Activated CD4-positive, alpha-beta memory T cell treated with anti-CD3 and anti-CD28 coated beads for 36 hours (primary cell): Measurements from ENCODE around the gene CPLX3. TPM values are rescaled to one million over a fixed set of nuclear protein-coding genes. Genes with fewer than 3 reads are reported as not detected.
"Not testable (repeated sequence)": the region's sequence is repeated elsewhere in the genome, so short reads cannot be mapped to it uniquely, and the experiment has no call there.

Source experiments
- CTCF ChIA-PET: fragments of 350-600 bp; sonication (Branson Sonifier 250); formaldehyde crosslinking; loops from one replicate; lab custom pipeline; 2021; ENCODE audit warnings: antibody characterized with exemption, inconsistent platforms; lab: Charles Lee
- POLR2A ChIA-PET: fragments of 350-600 bp; sonication (Branson Sonifier 250); formaldehyde crosslinking; loops from one replicate; lab custom pipeline; 2021; ENCODE audit warnings: antibody characterized with exemption; lab: Charles Lee
- DNase-seq: peaks from one replicate; pipeline ENCODE4 v3.0.0-alpha.2; 2020
- H3K27ac Mint-ChIP-seq: one replicate; pipeline ENCODE4 v1.8.0; 2021; ENCODE audit warnings: mixed read lengths
- H3K27me3 Mint-ChIP-seq: one replicate; pipeline ENCODE4 v1.8.0; 2021; ENCODE audit warnings: mixed read lengths
- H3K36me3 Mint-ChIP-seq: one replicate; pipeline ENCODE4 v1.8.0; 2021; ENCODE audit warnings: mixed read lengths
- H3K4me1 Mint-ChIP-seq: one replicate; pipeline ENCODE4 v1.8.0; 2021; ENCODE audit warnings: low read depth, mixed read lengths
- H3K4me3 Mint-ChIP-seq: one replicate; pipeline ENCODE4 v1.8.0; 2021; ENCODE audit warnings: mild to moderate bottlenecking, mixed read lengths
- H3K9me3 Mint-ChIP-seq: one replicate; pipeline ENCODE4 v1.8.0; 2021; ENCODE audit warnings: mixed read lengths
- intact Hi-C: fragments of 100-400 bp; cut with micrococcal nuclease; formaldehyde crosslinking; loops from one replicate; pipeline ENCODE4 v1.15.1; 2023
- total RNA-seq, 2 experiments: library from RNA; stranded (reverse); gene quantifications; one replicate each; pipeline ENCODE4 v1.2.3, GENCODE V29; 2021

The CPLX3 gene
- total RNA-seq, 2 experiments from 2014 or later, result not detected

GRCh38 chr15:74783072-74783807 is 43.2 kb upstream of the CPLX3 start:
- H3K36me3 Mint-ChIP-seq, result peaks cover 41% of the 10 kb centered on the region
- CTCF ChIA-PET, result interaction anchor here (1.1 to 22.0 kb wide), 6 partner anchors 12 to 167 kb away, joined by 3 to 1220 read pairs (median 10); partner anchors contain the start of genes CLK3 and FAM219B

DNA sequence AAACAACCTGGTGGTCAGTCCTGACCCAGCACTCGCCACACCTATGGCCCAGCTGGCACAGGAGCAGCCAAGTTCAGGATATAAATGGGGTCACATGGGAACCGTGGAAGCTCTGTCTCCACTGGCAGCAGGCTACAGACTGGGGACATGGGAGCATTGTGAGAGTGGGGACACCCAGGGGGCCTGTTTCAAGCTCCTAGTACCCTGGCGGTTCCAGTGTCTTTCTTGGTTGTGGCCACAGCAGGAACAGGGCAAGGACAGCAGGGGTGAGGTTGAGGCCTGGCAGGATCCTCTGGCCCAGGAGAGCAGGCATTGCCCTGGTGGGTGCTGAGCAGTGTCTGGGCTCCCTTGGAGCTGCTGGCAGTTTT is 42.6 kb upstream of the CPLX3 start:
- ChIA-PET POLR2A (interaction anchor here (0.7 to 2.9 kb wide), 11 partner anchors 10 to 173 kb away, joined by 3 to 15 read pairs (median 4); partner anchors contain the start of genes FAM219B, RPP25 and ULK3), CTCF (interaction anchor here (1.1 to 22.0 kb wide), 6 partner anchors 12 to 167 kb away, joined by 3 to 1220 read pairs (median 10); partner anchors contain the start of genes CLK3 and FAM219B)
- no peak for DNase-seq
- Mint-ChIP-seq H3K27ac (peak overlapping the region; percentile 99), H3K9me3 (no peaks in the 10 kb centered on the region), H3K4me3 (peak overlapping the region; percentile 90), H3K36me3 (peaks cover 45% of the 10 kb centered on the region), H3K27me3 (no peaks in the 10 kb centered on the region), H3K4me1 (peaks cover 48% of the 10 kb centered on the region)
- intact Hi-C loops, result loop anchor here (2.0 to 10.0 kb wide), 5 partner anchors 59 to 789 kb away; partner anchors contain the start of genes COX5A, PML, STOML1 and UBL7

More at GRCh38 chr15:74783072-74783807, 43.2 kb upstream of the CPLX3 start:
- Mint-ChIP-seq H3K4me1 (peaks cover 48% of the 10 kb centered on the region), H3K4me3 (peak overlapping the region; percentile 90), H3K9me3 (no peaks in the 10 kb centered on the region), H3K27me3 (no peaks in the 10 kb centered on the region), H3K27ac (peak overlapping the region; percentile 99)
- intact Hi-C loops, result loop anchor here (2.0 to 10.0 kb wide), 5 partner anchors 59 to 788 kb away; partner anchors contain the start of genes COX5A, PML, STOML1 and UBL7
- POLR2A ChIA-PET, result interaction anchor here (0.6 to 2.9 kb wide), 11 partner anchors 9 to 168 kb away, joined by 3 to 15 read pairs (median 4); partner anchors contain the start of genes FAM219B and ULK3
- peak; percentile 58 for DNase-seq

DNA sequence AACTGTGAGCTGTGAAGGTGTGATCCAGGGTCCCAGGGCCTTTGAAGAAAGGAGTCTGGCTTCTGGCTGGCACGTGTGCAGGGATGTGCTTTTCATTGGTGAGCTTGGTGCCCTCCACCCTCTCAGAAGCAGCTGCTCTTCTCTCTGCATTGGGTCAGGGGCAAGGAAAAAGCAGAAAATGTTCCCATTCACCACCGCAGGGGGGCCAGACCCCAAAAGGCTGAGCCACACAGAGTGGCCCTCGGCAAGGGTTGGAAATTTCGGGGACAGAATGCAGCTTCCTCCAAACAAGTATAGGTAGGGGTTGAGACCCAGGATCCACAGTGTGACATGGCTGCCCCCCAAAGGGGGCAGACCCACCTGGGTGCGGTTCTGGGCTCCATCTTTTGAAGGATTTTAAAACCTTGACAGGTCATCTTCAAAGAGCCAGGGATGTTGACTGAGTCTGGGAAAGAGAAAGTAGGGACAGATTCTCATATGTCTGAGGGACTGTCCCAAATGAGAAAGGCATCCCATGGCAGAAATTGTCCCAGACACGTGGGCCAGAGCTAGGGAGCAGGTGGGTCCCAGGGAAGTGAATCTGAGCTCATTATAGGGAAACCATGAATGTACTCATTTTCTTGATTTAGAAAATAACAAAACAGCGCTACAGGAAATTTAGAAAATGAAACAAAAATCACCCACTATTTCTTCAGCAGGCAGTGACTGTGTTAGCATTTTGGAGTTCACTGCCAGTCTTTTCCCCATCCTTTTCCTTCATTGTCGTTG is 41.8 kb upstream of the CPLX3 start:
- Mint-ChIP-seq H3K4me1 (peaks cover 46% of the 10 kb centered on the region), H3K27me3 (no peaks in the 10 kb centered on the region), H3K36me3 (peaks cover 52% of the 10 kb centered on the region), H3K4me3 (peak overlapping the region; percentile 90), H3K9me3 (no peaks in the 10 kb centered on the region), H3K27ac (peak overlapping the region; percentile 99)
- ChIA-PET POLR2A (interaction anchor here (0.6 to 2.9 kb wide), 13 partner anchors 9 to 172 kb away, joined by 3 to 15 read pairs (median 4); partner anchors contain the start of genes FAM219B, RPP25 and ULK3), CTCF (interaction anchor here (0.7 to 22.0 kb wide), 6 partner anchors 9 to 153 kb away, joined by 3 to 1220 read pairs (median 7); partner anchors contain the start of gene FAM219B)
- DNase-seq, result peak; percentile 39
- intact Hi-C loops, result loop anchor here (5.0 to 10.0 kb wide), 9 partner anchors 58 to 790 kb away; partner anchors contain the start of genes ARID3B, C15orf39, COX5A and MPI

DNA sequence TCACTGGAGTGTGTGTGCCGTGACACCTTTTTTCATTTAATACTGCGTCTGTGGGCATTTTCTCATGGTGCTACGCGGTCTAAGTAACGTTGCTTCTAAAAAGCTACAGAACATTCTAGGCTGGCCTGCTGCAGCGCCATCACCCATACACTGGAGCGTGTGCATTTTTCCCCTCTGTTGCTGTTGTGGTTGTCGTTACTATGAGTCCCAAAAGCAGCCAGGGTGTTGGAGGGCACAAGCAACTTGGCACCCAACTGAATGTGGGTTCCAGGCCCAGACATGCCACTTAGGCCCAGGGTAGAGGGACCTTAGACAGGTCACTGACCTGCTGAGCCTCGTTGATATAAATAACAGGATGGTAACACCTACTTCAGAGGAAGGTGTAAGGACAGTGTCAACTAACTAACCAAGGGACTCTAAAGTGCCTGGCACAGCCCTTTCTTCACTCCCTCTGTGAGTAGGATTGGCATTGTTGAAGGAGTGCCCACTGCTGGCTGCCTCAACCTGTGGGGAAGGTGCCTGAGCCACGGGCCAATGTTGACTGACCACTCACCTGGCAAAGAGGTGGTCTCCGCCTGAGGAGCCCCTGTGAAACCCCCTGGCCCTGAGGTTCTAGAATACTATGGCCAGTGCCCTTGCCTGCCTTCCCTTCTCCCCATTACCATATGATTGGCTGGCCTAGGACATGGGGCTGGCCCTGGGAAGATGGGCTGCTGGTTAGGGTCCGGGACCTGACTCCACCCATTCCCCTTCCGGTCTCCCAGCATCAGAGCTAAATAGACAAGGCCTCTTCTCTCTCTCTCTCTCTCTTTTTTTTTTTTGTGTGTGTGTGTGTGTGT is 41.0 kb upstream of the CPLX3 start:
- CTCF ChIA-PET, result interaction anchor here (0.7 to 22.0 kb wide), 7 partner anchors 8 to 154 kb away, joined by 3 to 1220 read pairs (median 10); partner anchors contain the start of genes CSK and CYP1A1
- Mint-ChIP-seq H3K36me3 (peaks cover 57% of the 10 kb centered on the region), H3K27me3 (no peaks in the 10 kb centered on the region), H3K4me3 (peak overlapping the region; percentile 90), H3K4me1 (peaks cover 45% of the 10 kb centered on the region), H3K9me3 (no peaks in the 10 kb centered on the region), H3K27ac (peak overlapping the region; percentile 99)
- intact Hi-C loops, result loop anchor here (2.0 to 10.0 kb wide), 8 partner anchors 15 to 791 kb away; partner anchors contain the start of genes ARID3B, C15orf39, MPI and PML
- POLR2A ChIA-PET, result interaction anchor here (0.6 to 9.4 kb wide), 8 partner anchors 6 to 57 kb away, joined by 3 to 116 read pairs (median 4); partner anchors contain the start of gene CSK
- DNase-seq, result peak; percentile 76

GRCh38 chr15:74786081-74786480 is 40.3 kb upstream of the CPLX3 start:
- Mint-ChIP-seq H3K27ac (peak overlapping the region; percentile 99), H3K36me3 (peaks cover 58% of the 10 kb centered on the region), H3K4me3 (peak overlapping the region; percentile 90), H3K4me1 (peaks cover 44% of the 10 kb centered on the region)
- intact Hi-C loops, result loop anchor here (2.0 to 10.0 kb wide), 8 partner anchors 15 to 791 kb away; partner anchors contain the start of genes ARID3B, C15orf39, MPI and PML
- not testable (repeated sequence) for DNase-seq, H3K27me3 Mint-ChIP-seq, H3K9me3 Mint-ChIP-seq
- POLR2A ChIA-PET, result interaction anchor here (1.1 to 9.4 kb wide), 4 partner anchors 7 to 43 kb away, joined by 3 to 116 read pairs (median 12); partner anchors contain the start of gene CSK
- CTCF ChIA-PET, result interaction anchor here (1.1 to 22.0 kb wide), 3 partner anchors 8 to 61 kb away, joined by 3 to 1220 read pairs (median 1220); partner anchors contain the start of genes CSK and CYP1A1

- Mint-ChIP-seq H3K4me1 (peaks cover 45% of the 10 kb centered on the region), H3K27ac (peak overlapping the region; percentile 99), H3K36me3 (peaks cover 64% of the 10 kb centered on the region), H3K4me3 (peak overlapping the region; percentile 90), H3K9me3 (no peaks in the 10 kb centered on the region), H3K27me3 (no peaks in the 10 kb centered on the region)
- CTCF ChIA-PET, result interaction anchor here (1.0 to 22.0 kb wide), 17 partner anchors 9 to 241 kb away, joined by 3 to 1220 read pairs (median 5); partner anchors contain the start of genes CSK, CYP1A1, FAM219B and RPP25
- DNase-seq, result peak; percentile 42
- POLR2A ChIA-PET, result interaction anchor here (1.0 to 9.4 kb wide), 8 partner anchors 7 to 82 kb away, joined by 3 to 116 read pairs (median 10); partner anchors contain the start of gene CSK
- intact Hi-C loops, result loop anchor here (1.0 to 10.0 kb wide), 9 partner anchors 10 to 792 kb away; partner anchors contain the start of genes ARID3B, C15orf39, MPI and PML
Observed at GRCh38 chr15:74786551-74787165, 39.8 kb upstream of the CPLX3 start.

DNA sequence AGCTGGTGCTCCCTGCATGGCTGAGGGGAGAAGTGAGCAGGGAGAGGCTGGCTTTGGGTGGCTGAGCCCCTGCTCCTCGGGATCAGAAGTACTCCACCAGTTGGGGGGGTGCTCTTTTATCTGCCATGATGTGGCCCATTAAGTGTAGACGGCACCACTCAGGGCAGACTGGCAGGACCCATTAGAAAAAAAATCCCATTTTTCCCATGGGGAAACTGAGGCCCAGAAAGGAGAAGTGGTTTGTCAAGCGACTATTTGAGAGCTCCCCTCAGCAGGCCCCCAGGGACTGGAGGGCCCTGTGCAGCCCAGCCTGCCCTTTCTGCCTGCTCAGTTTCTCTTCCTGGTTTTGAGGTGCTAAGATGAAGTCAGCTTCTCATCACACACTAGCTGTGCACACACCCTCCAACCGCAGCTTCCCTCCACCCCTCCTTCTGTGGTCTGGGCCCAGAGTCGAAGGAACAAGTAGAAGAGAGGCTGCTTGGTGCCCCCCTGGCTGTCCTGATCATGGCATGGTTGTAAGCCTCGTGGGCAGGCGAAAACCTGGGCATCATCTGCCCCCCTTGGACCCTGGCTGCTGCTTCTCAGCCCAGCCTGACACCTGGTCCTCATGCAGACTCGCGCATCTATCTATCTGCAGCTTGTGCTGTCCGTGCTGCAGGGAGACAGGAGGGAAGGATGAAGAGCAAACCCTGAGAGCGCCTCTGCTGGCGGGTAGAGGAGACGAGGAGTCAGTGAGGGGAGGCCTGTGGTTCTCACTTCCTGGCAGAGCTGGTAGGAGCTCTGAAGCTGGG is 39.0 kb upstream of the CPLX3 start:
- CTCF ChIA-PET, result interaction anchor here (0.5 to 22.0 kb wide), 27 partner anchors 8 to 242 kb away, joined by 3 to 1220 read pairs (median 4); partner anchors contain the start of genes COX5A, CSK, FAM219B and MPI
- no peaks in the 10 kb centered on the region for H3K27me3 Mint-ChIP-seq
- peak overlapping the region; percentile 99 for H3K27ac Mint-ChIP-seq
- peak; percentile 97 for DNase-seq
- H3K4me3 Mint-ChIP-seq, result peak overlapping the region; percentile 90
- peaks cover 69% of the 10 kb centered on the region for H3K36me3 Mint-ChIP-seq
- H3K4me1 Mint-ChIP-seq, result peaks cover 53% of the 10 kb centered on the region
- intact Hi-C loops, result loop anchor here (1.0 to 10.0 kb wide), 9 partner anchors 9 to 793 kb away; partner anchors contain the start of genes ARID3B, C15orf39, MPI and PML
- H3K9me3 Mint-ChIP-seq, result no peaks in the 10 kb centered on the region
- POLR2A ChIA-PET, result interaction anchor here (0.7 to 9.4 kb wide), 12 partner anchors 8 to 151 kb away, joined by 3 to 116 read pairs (median 7); partner anchors contain the start of genes COX5A, CSK, FAM219B and ULK3

DNA sequence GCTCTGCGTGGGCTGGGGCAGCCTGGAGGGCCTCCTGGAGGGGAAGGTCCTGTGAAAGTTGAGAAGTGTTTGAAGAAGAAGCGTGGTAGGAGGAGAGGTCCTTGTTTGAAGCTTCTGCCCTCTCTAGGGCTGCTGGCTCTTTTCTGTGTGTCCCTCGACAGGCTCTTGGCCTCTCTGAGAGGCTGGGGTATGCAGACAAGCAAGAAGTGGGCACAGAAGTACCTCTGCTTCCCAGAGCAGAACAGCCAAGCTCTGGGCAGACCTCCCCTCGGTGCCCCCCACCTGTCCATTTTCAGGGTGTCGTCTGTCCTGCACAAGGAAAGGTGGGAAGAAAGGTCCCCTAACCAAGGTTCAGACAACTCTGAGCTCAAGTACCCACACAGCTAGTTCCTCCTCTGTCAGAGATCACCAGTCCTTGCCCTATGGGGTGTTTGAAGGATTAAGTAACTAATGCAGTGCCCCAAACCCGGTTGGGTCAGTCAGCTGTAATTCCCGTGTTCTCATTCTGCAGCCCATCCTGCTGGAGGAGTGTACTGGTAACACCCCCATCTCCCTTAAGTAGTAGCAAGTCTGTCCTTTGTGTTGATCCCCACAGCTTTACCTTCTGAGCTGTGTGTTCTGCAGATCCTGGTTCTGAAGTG is 38.3 kb upstream of the CPLX3 start:
- Mint-ChIP-seq H3K4me1 (peaks cover 60% of the 10 kb centered on the region), H3K9me3 (no peaks in the 10 kb centered on the region), H3K4me3 (peak overlapping the region; percentile 90), H3K27ac (peak overlapping the region; percentile 99), H3K27me3 (no peaks in the 10 kb centered on the region), H3K36me3 (peaks cover 63% of the 10 kb centered on the region)
- DNase-seq, result no peak
- POLR2A ChIA-PET, result interaction anchor here (0.6 to 9.4 kb wide), 13 partner anchors 9 to 150 kb away, joined by 3 to 116 read pairs (median 5); partner anchors contain the start of genes COX5A, CSK, FAM219B and ULK3
- CTCF ChIA-PET, result interaction anchor here (0.5 to 22.0 kb wide), 25 partner anchors 8 to 243 kb away, joined by 3 to 1220 read pairs (median 4); partner anchors contain the start of genes COX5A, CSK, FAM219B and MPI
- intact Hi-C loops, result loop anchor here (5.0 to 10.0 kb wide), 7 partner anchors 104 to 793 kb away; partner anchors contain the start of genes ARID3B, C15orf39, MPI and PML
